H1 (cell line): ENCODE data around the gene GALNT2.

Experiments
- ATF2 ChIP-seq: IDR thresholded peaks from 2 replicates; pipeline ENCODE4 v1.6.1; 2012; ENCODE audit warnings: low read length, inconsistent platforms
- CBX8 ChIP-seq: fragments of 300-800, 300-1000 bp; sonication (generic); IDR thresholded peaks from 2 replicates; pipeline ENCODE4 v1.7.1; 2016; ENCODE audit warnings: low read depth, low read length, borderline replicate concordance
- CEBPB ChIP-seq: IDR thresholded peaks from 2 replicates; pipeline ENCODE4 v1.6.1; 2012; ENCODE audit warnings: low read depth, low read length
- CTCF ChIP-seq, 3 experiments: IDR thresholded peaks; 1 replicate in 2 of 3; 2 replicates in 1 of 3; pipeline versions ENCODE4 v1.5.1 to v1.6.1; 2011; ENCODE audit warnings: low read length in 3 of 3, mild to moderate bottlenecking in 3 of 3, inconsistent platforms in 2 of 3, low read depth in 1 of 3, moderate library complexity in 1 of 3; ENCODE audit not compliant: insufficient read depth in 1 of 3; ENCODE audit errors: control extremely low read depth in 1 of 3
- EGR1 ChIP-seq: IDR thresholded peaks from 2 replicates; pipeline ENCODE4 v1.6.1; 2011; ENCODE audit warnings: low read depth, low read length, borderline replicate concordance
- EP300 ChIP-seq, 2 experiments: IDR thresholded peaks; 1 replicate in 1 of 2; 2 replicates in 1 of 2; pipeline ENCODE4 v1.6.1; 2011 to 2012; ENCODE audit warnings: low read depth in 2 of 2, low read length in 2 of 2, mild to moderate bottlenecking in 2 of 2, borderline replicate concordance in 1 of 2, inconsistent platforms in 1 of 2, moderate library complexity in 1 of 2
- EZH2 ChIP-seq: fragments of 200-600 bp; sonication (generic); IDR thresholded peaks from 2 replicates; pipeline ENCODE4 v1.7.1; 2012; ENCODE audit warnings: low read depth, mild to moderate bottlenecking, moderate library complexity, low read length, inconsistent platforms; ENCODE audit not compliant: severe bottlenecking
- GABPA ChIP-seq: IDR thresholded peaks from 2 replicates; pipeline ENCODE4 v1.6.1; 2011; ENCODE audit warnings: mild to moderate bottlenecking, low read length, moderate library complexity, borderline replicate concordance; ENCODE audit not compliant: insufficient read depth
- GTF2F1 ChIP-seq: IDR thresholded peaks from 2 replicates; pipeline ENCODE4 v1.6.1; 2012; ENCODE audit warnings: low read depth, low read length, improper control_type of control experiment, borderline replicate concordance
- HDAC6 ChIP-seq: IDR thresholded peaks from one replicate; pipeline ENCODE4 v1.7.1; 2012; ENCODE audit warnings: low read depth, mild to moderate bottlenecking, inconsistent platforms, low read length, moderate library complexity
- JUN ChIP-seq: IDR thresholded peaks from 2 replicates; pipeline ENCODE4 v1.6.1; 2011; ENCODE audit warnings: low read depth, mild to moderate bottlenecking, improper control_type of control experiment, low read length
- NANOG ChIP-seq: IDR thresholded peaks from 2 replicates; pipeline ENCODE4 v1.6.1; 2011; ENCODE audit warnings: low read length, low read depth, mild to moderate bottlenecking, inconsistent platforms; ENCODE audit not compliant: insufficient read depth, poor library complexity, severe bottlenecking
- POLR2AphosphoS5 ChIP-seq: IDR thresholded peaks from 2 replicates; pipeline ENCODE4 v1.6.1; 2011; ENCODE audit warnings: low read depth, low read length
- RAD21 ChIP-seq, 2 experiments: IDR thresholded peaks in 1 of 2; conservative IDR thresholded peaks in 1 of 2; 2 replicates each; pipeline ENCODE4 v1.6.1; 2011; ENCODE audit warnings: low read depth in 2 of 2, low read length in 2 of 2, improper control_type of control experiment in 1 of 2, inconsistent platforms in 1 of 2, mild to moderate bottlenecking in 1 of 2, moderate library complexity in 1 of 2

GRCh38 chr1:230080822-230081221 is 13.8 kb downstream of the GALNT2 start:
- TF ChIP-seq RAD21 (IDR thresholded peaks at IDR 0.05 in 1 of 2, conservative IDR thresholded peaks at IDR 0.05 in 1 of 2; ENCODE audit: low read depth in 2 of 2, low read length in 2 of 2) (no peak), CTCF (IDR thresholded peaks at IDR 0.05; ENCODE audit: control extremely low read depth in 1 of 3, insufficient read depth in 1 of 3, low read depth in 1 of 3, low read length in 3 of 3) (no peak), EP300 (IDR thresholded peaks at IDR 0.05; ENCODE audit: borderline replicate concordance in 1 of 2, low read depth in 2 of 2, low read length in 2 of 2) (no peak), NANOG (no peak), HDAC6 (no peak), EZH2 (no peak), POLR2AphosphoS5 (no peak), JUN (no peak), ATF2 (no peak), EGR1 (no peak), GABPA (no peak), CBX8 (no peak), CEBPB (no peak), GTF2F1 (no peak)
